ENCODE measurements around the gene UBA52. TPM values are rescaled to one million over a fixed set of nuclear protein-coding genes. Genes with fewer than 3 reads are reported as not detected.

UBA52 gene
- total and polyA plus RNA-seq, 2 of the 13 experiments (the other 11 are each of a cell fraction or from before 2014, with no cell fraction given), result 959 to 1,782 TPM

DNA sequence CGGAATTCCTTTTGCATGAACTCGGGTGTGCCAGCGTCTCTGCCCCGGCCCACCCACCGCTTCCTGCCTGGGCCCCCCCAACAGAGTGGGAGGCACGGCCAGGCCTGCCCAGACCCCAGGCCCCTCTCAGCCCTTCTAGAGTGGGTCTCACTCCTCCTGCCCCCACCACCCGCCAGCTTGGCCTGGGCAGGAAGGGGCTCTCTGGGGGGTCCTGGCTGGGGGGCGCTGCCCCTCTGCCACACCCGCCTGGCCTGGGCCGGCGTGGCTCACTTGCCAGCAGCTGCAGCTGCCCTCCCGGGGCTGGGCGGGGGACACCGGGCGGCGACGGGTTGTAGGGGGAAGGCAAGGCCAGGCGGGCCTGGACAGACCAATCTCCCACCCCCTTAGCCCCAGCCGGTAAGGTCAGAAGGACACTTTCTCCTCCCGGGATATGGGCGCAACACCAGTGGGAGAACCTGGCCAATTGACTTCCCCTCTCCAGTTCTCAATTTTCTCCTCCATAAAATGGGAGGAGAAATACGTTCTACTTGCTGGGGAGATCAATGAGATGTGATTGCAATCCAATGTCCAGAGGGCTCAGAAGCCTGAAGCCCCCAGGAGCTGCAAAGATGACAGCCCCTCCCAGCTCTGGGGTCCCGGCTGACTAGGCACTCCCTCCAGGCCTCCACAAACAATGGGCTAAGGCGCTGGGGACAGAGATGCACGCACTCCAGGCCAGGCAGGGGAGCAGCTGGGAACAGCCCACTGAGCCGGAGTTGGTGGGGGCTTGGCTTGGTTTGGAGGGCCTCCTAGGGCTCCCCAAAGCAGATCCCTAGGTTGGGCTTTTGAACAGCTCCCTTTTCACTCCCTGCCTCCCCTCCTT lies 32.5 kb downstream of the UBA52 start:
- H3K9me3 ChIP-seq (ENCODE audit: low read length), result no peaks in the 10 kb centered on the region
- ChIA-PET POLR2A (interaction anchor here (1.6 kb wide), 1 partner anchor 15 kb away, joined by 4 read pairs; no protein-coding TSS in a partner anchor), CTCF (ENCODE audit: low intra/inter-chr PET ratio, low total read pairs) (no interaction called here)
- H3K27me3 ChIP-seq (ENCODE audit: control insufficient read depth in 1 of 2, insufficient read depth in 2 of 2, low read length in 2 of 2), result no peaks in the 10 kb centered on the region; a peak in 1 of 5 replicates
- H3K4me2 ChIP-seq (ENCODE audit: low read depth, low read length), result peak overlapping the region; percentile 91
- DNase-seq (ENCODE audit: low spot score) (no peak), FAIRE-seq (no peak), ATAC-seq (0 out of 3 replicates have a peak, but pooled peaks have one; percentile 6)
- no peak overlapping the region for H2AFZ ChIP-seq (ENCODE audit: low read length)
- peaks cover 42% of the 10 kb centered on the region for H3K4me1 ChIP-seq (ENCODE audit: insufficient read depth, low read length)
- in situ Hi-C loops (cut with HindIII; ENCODE audit: extremely low pct_ligation_motif_present, low pct_unique_long_range_greater_than_20kb) (no loop called here), intact Hi-C loops (cut with micrococcal nuclease; ENCODE audit: unreplicated experiment) (no loop called here)
- peak overlapping the region; percentile 80 for H3K9ac ChIP-seq (ENCODE audit: insufficient read depth, low read depth, low read length)
- TF ChIP-seq ZNF629 (CRISPR knock-in tag; conservative IDR thresholded peaks at IDR 0.05) (peak; percentile 77), ZNF337 (CRISPR knock-in tag; IDR thresholded peaks at IDR 0.05; ENCODE audit: borderline replicate concordance, low read depth) (no peak), AGO2 (optimal IDR thresholded peaks at IDR 0.05; ENCODE audit: low read depth, low read length) (peak; percentile 25)
- H3K4me3 ChIP-seq (replicated peaks in 1 of 3; ENCODE audit: insufficient read depth in 1 of 3, low read depth in 2 of 3, low read length in 3 of 3), result peak overlapping the region; percentile 67 to 82 (median 82)
- no TSS peak for BruUV-seq (replicated peaks)
- peaks cover 26% of the 10 kb centered on the region for H4K20me1 ChIP-seq (ENCODE audit: insufficient read depth, low read length)
- H3K36me3 ChIP-seq (replicated peaks in 1 of 2; ENCODE audit: control insufficient read depth in 1 of 2, insufficient read depth in 2 of 2, low read length in 2 of 2), result peaks cover 9 to 21% of the 10 kb centered on the region in 2 experiments; a peak in 3 of 5 replicates
- no peak overlapping the region for H3K27ac ChIP-seq (ENCODE audit: extremely low read length, insufficient read depth, low read length)
- H3K79me2 ChIP-seq (ENCODE audit: insufficient read depth, low read length), result peaks cover 34% of the 10 kb centered on the region
- 65% methylated on average over 6 of the region's 26 CpGs for WGBS (ENCODE audit: low lambda C conversion rate)

DNA sequence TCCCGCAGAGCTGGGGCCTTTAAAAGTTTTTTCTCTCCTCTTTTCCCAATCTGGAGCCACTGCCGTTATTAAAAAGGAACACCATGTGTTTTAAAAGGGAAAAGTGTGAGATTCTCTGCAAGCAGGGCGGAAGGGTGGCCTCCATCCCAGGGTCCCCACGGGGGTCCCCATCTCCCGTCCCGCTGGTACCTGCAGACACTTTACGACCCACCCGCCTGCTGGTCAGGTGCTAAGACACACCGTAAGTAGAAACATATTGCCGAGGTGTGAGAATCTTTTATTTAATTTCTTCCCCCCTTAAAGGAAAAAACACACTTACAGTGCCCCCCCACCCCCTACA lies 33.1 kb downstream of the UBA52 start:
- ATAC-seq (no peak), FAIRE-seq (no peak), DNase-seq (ENCODE audit: low spot score) (no peak)
- peak overlapping the region; percentile 67 to 82 (median 82) for H3K4me3 ChIP-seq (replicated peaks in 1 of 3; ENCODE audit: insufficient read depth in 1 of 3, low read depth in 2 of 3, low read length in 3 of 3)
- peaks cover 26% of the 10 kb centered on the region for H4K20me1 ChIP-seq (ENCODE audit: insufficient read depth, low read length)
- 57% methylated on average over 10 of the region's 10 CpGs for WGBS (ENCODE audit: low lambda C conversion rate)
- no peak overlapping the region for H3K27ac ChIP-seq (ENCODE audit: extremely low read length, insufficient read depth, low read length)
- H2AFZ ChIP-seq (ENCODE audit: low read length), result no peak overlapping the region
- peaks cover 6 to 15% of the 10 kb centered on the region in 2 experiments; a peak in 3 of 5 replicates for H3K36me3 ChIP-seq (replicated peaks in 1 of 2; ENCODE audit: control insufficient read depth in 1 of 2, insufficient read depth in 2 of 2, low read length in 2 of 2)
- H3K79me2 ChIP-seq (ENCODE audit: insufficient read depth, low read length), result peaks cover 34% of the 10 kb centered on the region
- H3K4me2 ChIP-seq (ENCODE audit: low read depth, low read length), result peak overlapping the region; percentile 91
- H3K4me1 ChIP-seq (ENCODE audit: insufficient read depth, low read length), result peaks cover 48% of the 10 kb centered on the region
- H3K9ac ChIP-seq (ENCODE audit: insufficient read depth, low read depth, low read length), result peak overlapping the region; percentile 80
- ChIA-PET POLR2A (interaction anchor here (1.6 kb wide), 1 partner anchor 16 kb away, joined by 4 read pairs; no protein-coding TSS in a partner anchor), CTCF (ENCODE audit: low intra/inter-chr PET ratio, low total read pairs) (no interaction called here)
- H3K27me3 ChIP-seq (ENCODE audit: control insufficient read depth in 1 of 2, insufficient read depth in 2 of 2, low read length in 2 of 2), result no peaks in the 10 kb centered on the region; a peak in 1 of 5 replicates
- in situ Hi-C loops (cut with HindIII; ENCODE audit: extremely low pct_ligation_motif_present, low pct_unique_long_range_greater_than_20kb), result no loop called here
- TF ChIP-seq, protein P1, sequence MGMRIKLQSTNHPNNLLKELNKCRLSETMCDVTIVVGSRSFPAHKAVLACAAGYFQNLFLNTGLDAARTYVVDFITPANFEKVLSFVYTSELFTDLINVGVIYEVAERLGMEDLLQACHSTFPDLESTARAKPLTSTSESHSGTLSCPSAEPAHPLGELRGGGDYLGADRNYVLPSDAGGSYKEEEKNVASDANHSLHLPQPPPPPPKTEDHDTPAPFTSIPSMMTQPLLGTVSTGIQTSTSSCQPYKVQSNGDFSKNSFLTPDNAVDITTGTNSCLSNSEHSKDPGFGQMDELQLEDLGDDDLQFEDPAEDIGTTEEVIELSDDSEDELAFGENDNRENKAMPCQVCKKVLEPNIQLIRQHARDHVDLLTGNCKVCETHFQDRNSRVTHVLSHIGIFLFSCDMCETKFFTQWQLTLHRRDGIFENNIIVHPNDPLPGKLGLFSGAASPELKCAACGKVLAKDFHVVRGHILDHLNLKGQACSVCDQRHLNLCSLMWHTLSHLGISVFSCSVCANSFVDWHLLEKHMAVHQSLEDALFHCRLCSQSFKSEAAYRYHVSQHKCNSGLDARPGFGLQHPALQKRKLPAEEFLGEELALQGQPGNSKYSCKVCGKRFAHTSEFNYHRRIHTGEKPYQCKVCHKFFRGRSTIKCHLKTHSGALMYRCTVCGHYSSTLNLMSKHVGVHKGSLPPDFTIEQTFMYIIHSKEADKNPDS (CRISPR knock-in tag; IDR thresholded peaks at IDR 0.05), result no peak
- TF ChIP-seq CEBPG (CRISPR knock-in tag; IDR thresholded peaks at IDR 0.05), result no peak
- no peak for TF ChIP-seq ZNF337 (CRISPR knock-in tag; IDR thresholded peaks at IDR 0.05; ENCODE audit: borderline replicate concordance, low read depth)
- TF ChIP-seq, protein P2, sequence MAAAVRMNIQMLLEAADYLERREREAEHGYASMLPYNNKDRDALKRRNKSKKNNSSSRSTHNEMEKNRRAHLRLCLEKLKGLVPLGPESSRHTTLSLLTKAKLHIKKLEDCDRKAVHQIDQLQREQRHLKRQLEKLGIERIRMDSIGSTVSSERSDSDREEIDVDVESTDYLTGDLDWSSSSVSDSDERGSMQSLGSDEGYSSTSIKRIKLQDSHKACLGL (CRISPR knock-in tag; IDR thresholded peaks at IDR 0.05), result no peak
- TF ChIP-seq MYNN (CRISPR knock-in tag; IDR thresholded peaks at IDR 0.05; ENCODE audit: low read depth), result no peak
- TF ChIP-seq ZKSCAN8 (CRISPR knock-in tag; IDR thresholded peaks at IDR 0.05; ENCODE audit: borderline replicate concordance), result no peak
- TF ChIP-seq ZNF326 (CRISPR knock-in tag; IDR thresholded peaks at IDR 0.05; ENCODE audit: borderline replicate concordance), result no peak
- TF ChIP-seq DNMT1 (CRISPR knock-in tag; IDR thresholded peaks at IDR 0.05), result no peak
- BruUV-seq (replicated peaks), result no TSS peak
- no peaks in the 10 kb centered on the region for H3K9me3 ChIP-seq (ENCODE audit: low read length)
- intact Hi-C loops (cut with micrococcal nuclease; ENCODE audit: unreplicated experiment), result no loop called here
